Activated CD8-positive, alpha-beta T cell treated with anti-CD3 and anti-CD28 coated beads, Interleukin-2, amount 10 ng/mL, durations not matched to agents 7 days and 5 days (primary cell): ENCODE measurements around the gene BRD4. TPM values are rescaled to one million over a fixed set of nuclear protein-coding genes. Genes with fewer than 3 reads are reported as not detected.

Source experiments
- ATAC-seq: fragments of 150-1000 bp; cut with Tn5 transposase; one replicate; pipeline ENCODE4 v1.10.0; 2021; ENCODE audit warnings: moderate library complexity
- CTCF ChIA-PET: fragments of 350-600 bp; sonication (Branson Sonifier 250); formaldehyde crosslinking; loops from one replicate; lab custom pipeline; 2021; ENCODE audit warnings: antibody characterized with exemption; lab: Charles Lee
- POLR2A ChIA-PET: fragments of 350-600 bp; sonication (Branson Sonifier 250); formaldehyde crosslinking; loops from one replicate; lab custom pipeline; 2021; ENCODE audit warnings: antibody characterized with exemption; lab: Charles Lee
- DNase-seq: peaks from one replicate; pipeline ENCODE4 v3.0.0-alpha.2; 2020
- H3K27ac Mint-ChIP-seq: one replicate; pipeline ENCODE4 v1.8.0; 2021; ENCODE audit warnings: mild to moderate bottlenecking, mixed read lengths
- H3K27me3 Mint-ChIP-seq: one replicate; pipeline ENCODE4 v1.8.0; 2021; ENCODE audit warnings: low read depth, mixed read lengths
- H3K36me3 Mint-ChIP-seq: one replicate; pipeline ENCODE4 v1.8.0; 2021; ENCODE audit warnings: low read depth, mixed read lengths
- H3K4me1 Mint-ChIP-seq: one replicate; pipeline ENCODE4 v1.8.0; 2021; ENCODE audit warnings: low read depth, mixed read lengths
- H3K4me3 Mint-ChIP-seq: one replicate; pipeline ENCODE4 v1.8.0; 2021; ENCODE audit warnings: mild to moderate bottlenecking, mixed read lengths
- H3K9me3 Mint-ChIP-seq: one replicate; pipeline ENCODE4 v1.8.0; 2022; ENCODE audit warnings: mixed read lengths; ENCODE audit not compliant: insufficient read depth
- total RNA-seq, 2 experiments: library from RNA; stranded (reverse); gene quantifications; one replicate each; pipeline ENCODE4 v1.2.3, GENCODE V29; 2021

The BRD4 gene
- total RNA-seq, 2 experiments from 2014 or later, result 102 to 108 TPM

DNA sequence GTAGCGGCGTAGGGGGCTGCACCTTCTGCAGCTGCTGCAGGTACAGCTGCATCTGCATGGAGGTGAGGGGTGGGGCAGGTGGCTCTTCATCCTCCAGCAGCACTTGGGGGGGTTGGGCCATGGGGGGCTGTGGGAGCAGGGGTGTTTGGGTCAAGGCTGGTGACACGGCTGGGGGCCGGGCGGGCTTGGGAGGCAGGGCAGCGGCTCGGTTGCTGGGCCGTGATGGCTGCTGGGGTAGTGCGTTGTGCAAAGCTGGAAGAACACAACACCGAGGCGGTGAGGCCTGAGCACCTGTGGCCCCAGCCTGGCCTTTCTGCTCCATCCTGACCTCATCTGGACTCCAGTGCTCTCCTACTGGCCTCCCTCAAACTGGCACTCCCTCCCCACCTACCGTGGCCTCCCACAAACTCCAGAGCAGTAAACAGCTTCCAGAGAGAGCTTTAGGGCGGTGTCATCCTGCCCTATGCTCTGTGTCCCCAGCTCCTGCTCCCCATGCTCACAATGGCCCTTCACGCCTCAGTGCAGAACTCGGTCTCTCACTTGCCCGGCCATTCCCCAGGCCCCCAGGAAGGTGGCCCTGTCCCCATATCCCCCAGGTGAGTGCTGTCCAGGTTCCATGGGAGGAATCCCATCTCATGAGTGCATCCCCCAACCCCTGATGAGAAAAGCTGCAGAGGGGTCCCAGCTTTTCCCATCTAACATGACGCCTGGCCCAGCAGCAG, 88.9 kb downstream of the BRD4 start:
- Mint-ChIP-seq H3K9me3 (no peaks in the 10 kb centered on the region), H3K36me3 (peaks cover 33% of the 10 kb centered on the region), H3K4me3 (no peak overlapping the region), H3K27me3 (no peaks in the 10 kb centered on the region), H3K4me1 (no peaks in the 10 kb centered on the region), H3K27ac (peak overlapping the region; percentile 37)
- ATAC-seq, result no peak
- no peak for DNase-seq
- POLR2A ChIA-PET, result interaction anchor here (0.6 kb wide), 1 partner anchor 124 kb away, joined by 3 read pairs; no protein-coding TSS in a partner anchor
- CTCF ChIA-PET, result no interaction called here

DNA sequence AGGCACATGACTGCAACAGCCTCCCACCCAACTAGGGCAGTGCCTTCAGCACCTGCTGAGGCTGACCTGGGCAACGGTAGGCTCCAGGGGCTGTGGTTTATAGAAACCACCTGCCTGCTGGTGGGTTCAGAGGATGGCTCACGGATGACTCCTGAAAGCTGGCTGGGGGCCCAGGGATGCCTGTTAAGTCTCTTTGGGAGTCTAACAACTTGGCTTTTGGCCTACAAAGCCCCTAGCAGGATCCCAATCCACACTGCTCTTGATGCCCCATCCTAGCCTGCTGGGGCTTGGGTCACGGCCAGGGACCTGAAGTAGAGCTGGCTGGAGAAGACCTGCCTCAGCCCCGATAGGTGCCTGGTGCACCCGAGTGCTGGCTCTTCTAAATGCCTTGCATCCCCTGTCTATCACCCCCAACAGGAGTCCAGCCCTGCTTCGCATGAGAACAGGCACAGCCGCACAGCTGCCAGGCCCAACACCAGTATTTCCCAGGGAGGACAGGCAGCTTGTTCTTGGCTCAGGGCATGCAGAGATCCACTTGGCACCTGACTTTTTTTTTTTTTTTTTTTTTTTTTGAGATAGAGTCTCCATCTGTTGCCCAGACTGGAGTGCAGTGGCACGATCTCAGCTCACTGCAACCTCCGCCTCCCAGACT, 91.0 kb downstream of the BRD4 start:
- POLR2A ChIA-PET, result interaction anchor here (0.8 kb wide), 1 partner anchor 101 kb away, joined by 3 read pairs; no protein-coding TSS in a partner anchor

DNA sequence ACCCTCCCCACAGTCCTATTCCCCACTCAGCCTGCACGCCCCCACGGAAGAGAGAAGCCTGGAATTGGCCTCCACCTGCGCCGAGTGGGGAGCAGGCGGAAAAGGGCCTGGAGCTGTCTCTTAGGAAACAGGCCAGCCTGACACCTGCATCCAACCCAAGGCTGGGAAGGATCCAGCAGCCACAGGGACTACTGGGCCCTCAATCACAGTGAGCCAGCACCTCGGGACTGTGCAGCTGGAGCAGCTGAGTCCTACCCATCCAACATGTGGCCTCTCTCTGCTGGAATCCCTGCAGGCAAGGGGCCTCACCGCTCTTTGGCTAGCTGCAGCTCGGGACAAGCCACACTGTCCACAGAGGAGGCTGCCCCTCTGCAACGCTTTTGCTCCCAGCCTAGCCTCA, 91.8 kb downstream of the BRD4 start:
- no peaks in the 10 kb centered on the region for H3K27me3 Mint-ChIP-seq
- CTCF ChIA-PET, result no interaction called here
- H3K27ac Mint-ChIP-seq, result no peak overlapping the region
- POLR2A ChIA-PET, result interaction anchor here (0.6 kb wide), 1 partner anchor 11 kb away, joined by 3 read pairs; no protein-coding TSS in a partner anchor
- H3K36me3 Mint-ChIP-seq, result peaks cover 44% of the 10 kb centered on the region
- no peaks in the 10 kb centered on the region for H3K9me3 Mint-ChIP-seq
- ATAC-seq (no peak), DNase-seq (no peak)
- H3K4me1 Mint-ChIP-seq, result no peaks in the 10 kb centered on the region
- H3K4me3 Mint-ChIP-seq, result peak overlapping the region; percentile 10

More for the DNA sequence above, 91.0 kb downstream of the BRD4 start:
- H3K27ac Mint-ChIP-seq, result no peak overlapping the region
- H3K27me3 Mint-ChIP-seq, result no peaks in the 10 kb centered on the region
- peaks cover 38% of the 10 kb centered on the region for H3K36me3 Mint-ChIP-seq
- H3K4me3 Mint-ChIP-seq, result no peak overlapping the region
- DNase-seq, result no peak
- CTCF ChIA-PET, result no interaction called here
- H3K4me1 Mint-ChIP-seq, result no peaks in the 10 kb centered on the region
- no peak for ATAC-seq
- no peaks in the 10 kb centered on the region for H3K9me3 Mint-ChIP-seq

DNA sequence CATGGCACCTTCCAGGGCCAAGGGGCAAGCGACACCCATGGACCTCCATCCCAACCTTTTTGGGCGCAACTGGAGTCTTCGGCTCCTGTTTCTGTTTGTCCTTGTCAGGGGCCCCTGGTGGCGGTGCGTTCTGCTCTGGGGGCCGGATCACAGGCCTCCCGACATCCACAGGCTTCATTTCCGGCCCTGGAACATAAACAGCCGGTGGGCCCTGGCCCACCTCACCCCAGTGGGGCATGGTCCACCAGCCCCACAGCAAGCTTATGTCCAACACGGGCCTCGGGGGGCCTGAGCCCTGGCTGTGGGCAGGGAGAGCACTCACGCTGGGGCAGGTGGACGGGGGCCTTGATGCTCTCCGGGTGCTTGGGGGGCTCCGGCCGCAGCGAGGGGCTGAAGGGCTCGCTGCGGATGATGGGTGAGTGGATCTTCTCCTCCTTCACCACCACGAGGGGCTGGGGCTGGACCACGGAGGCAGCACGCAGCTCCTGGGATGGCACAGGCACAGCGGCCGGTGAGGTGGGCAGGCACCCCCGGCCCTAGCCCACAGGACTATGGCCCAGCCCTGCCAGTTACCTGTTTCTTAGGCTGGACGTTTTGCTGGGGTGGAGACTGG, 92.9 kb downstream of the BRD4 start:
- H3K27me3 Mint-ChIP-seq, result no peaks in the 10 kb centered on the region
- ChIA-PET CTCF (no interaction called here), POLR2A (interaction anchor here (0.6 kb wide), 1 partner anchor 12 kb away, joined by 3 read pairs; no protein-coding TSS in a partner anchor)
- no peak overlapping the region for H3K27ac Mint-ChIP-seq
- ATAC-seq (no peak), DNase-seq (no peak)
- H3K4me3 Mint-ChIP-seq, result no peak overlapping the region
- no peaks in the 10 kb centered on the region for H3K4me1 Mint-ChIP-seq
- peaks cover 39% of the 10 kb centered on the region for H3K36me3 Mint-ChIP-seq
- H3K9me3 Mint-ChIP-seq, result no peaks in the 10 kb centered on the region

DNA sequence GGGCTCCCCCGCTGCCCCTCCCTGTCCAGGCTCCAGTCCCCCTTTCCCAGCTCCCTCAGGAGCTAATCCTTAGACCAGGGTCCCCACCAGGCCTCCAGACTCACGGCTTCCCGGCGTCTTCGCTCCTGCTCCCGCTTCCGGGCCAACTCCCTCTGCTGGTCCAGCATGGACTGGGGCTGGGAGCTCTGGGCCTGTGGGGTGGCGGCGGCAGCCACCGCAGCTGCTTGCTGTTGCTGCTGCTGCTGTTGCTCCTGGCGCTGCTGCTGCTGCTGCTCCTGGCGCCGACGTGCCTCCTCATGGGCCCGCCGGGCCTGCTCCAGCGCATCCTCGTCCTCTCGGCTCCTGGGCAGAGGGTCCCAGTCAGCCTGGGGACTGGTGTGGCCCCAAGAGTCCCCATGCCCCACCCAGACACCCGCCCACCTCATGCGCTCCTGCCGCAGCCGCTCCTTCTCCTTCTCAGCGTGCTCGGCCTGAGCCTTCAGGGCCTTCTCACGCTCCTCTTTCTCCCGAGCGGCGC, 93.6 kb downstream of the BRD4 start:
- Mint-ChIP-seq H3K9me3 (no peaks in the 10 kb centered on the region), H3K36me3 (peaks cover 38% of the 10 kb centered on the region)

DNA sequence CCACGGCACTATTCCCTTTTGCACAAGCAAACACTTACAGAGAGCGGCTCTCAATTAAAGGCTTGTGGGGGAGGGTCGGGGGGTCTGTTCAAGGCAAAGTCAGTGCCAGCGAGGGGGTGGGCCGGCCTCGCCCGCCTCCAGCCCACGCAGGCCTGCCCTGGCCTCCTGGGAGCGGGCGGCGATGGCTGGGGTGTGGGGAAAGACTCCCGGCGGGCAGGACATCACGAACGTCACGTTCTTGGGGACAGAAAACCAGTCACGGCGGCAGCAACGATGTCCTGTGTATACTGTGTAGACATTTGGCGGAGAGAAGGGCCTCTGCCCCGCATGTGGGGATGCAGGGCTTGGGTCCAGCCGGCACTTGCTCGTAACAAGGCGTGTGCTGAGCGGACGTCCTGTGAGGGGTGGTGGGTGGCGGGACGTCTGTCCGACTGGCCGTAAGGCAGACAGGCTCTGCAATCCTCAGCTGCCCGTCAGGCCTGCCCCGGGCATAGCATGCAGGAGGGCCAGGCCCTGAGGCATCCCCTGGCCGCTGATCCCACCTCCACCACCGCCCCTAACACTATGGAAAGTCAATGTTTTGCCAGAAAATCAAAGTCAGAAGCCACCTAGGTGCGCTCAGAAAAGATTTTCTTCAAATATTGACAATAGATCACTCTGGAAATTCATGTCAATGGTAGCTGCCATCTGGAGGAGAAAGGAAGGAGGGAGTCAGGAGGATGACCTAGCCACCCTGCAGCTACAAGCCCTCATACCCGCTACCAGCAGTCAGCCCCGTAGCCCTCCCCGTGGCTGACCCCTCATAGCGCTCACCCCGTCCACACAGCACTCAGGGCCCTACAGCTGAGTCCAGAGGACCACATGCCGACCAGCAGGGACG, 94.3 kb downstream of the BRD4 start:
- ChIA-PET CTCF (no interaction called here), POLR2A (no interaction called here)
- no peak for DNase-seq
- no peak overlapping the region for H3K4me3 Mint-ChIP-seq
- peaks cover 2% of the 10 kb centered on the region for H3K27me3 Mint-ChIP-seq
- H3K9me3 Mint-ChIP-seq, result no peaks in the 10 kb centered on the region
- no peak overlapping the region for H3K27ac Mint-ChIP-seq
- peaks cover 35% of the 10 kb centered on the region for H3K36me3 Mint-ChIP-seq
- no peaks in the 10 kb centered on the region for H3K4me1 Mint-ChIP-seq
- no peak for ATAC-seq

More for the DNA sequence above, 93.6 kb downstream of the BRD4 start:
- H3K4me1 Mint-ChIP-seq, result no peaks in the 10 kb centered on the region
- ATAC-seq, result no peak
- H3K27me3 Mint-ChIP-seq, result peaks cover 2% of the 10 kb centered on the region
- H3K27ac Mint-ChIP-seq, result no peak overlapping the region
- CTCF ChIA-PET, result no interaction called here
- POLR2A ChIA-PET, result no interaction called here
- DNase-seq, result no peak
- no peak overlapping the region for H3K4me3 Mint-ChIP-seq

DNA sequence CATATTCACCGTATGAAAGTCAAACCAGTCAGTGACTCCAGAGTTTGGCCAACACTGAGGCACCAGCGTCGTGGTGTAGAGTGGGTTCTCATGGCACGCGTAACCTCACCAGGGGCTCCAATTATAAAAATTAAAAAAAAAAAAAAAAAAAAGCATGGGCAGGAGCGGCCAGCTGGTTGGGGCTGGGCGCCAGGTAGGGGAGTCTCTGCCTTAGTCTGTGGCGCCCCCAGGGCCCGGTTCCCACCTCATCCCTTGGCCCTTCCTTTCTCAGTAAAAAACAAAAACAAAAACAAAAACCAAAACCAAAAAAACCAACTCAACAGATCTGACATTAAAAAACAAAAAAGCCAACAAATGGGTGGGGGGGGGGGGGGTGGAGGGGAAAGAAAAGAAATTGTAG, 95.5 kb downstream of the BRD4 start:
- Mint-ChIP-seq H3K4me1 (peaks cover 6% of the 10 kb centered on the region), H3K27me3 (peaks cover 9% of the 10 kb centered on the region), H3K9me3 (no peaks in the 10 kb centered on the region), H3K27ac (no peak overlapping the region), H3K36me3 (peaks cover 31% of the 10 kb centered on the region), H3K4me3 (no peak overlapping the region)
- POLR2A ChIA-PET, result no interaction called here
- DNase-seq (no peak), ATAC-seq (no peak)
- CTCF ChIA-PET, result no interaction called here

DNA sequence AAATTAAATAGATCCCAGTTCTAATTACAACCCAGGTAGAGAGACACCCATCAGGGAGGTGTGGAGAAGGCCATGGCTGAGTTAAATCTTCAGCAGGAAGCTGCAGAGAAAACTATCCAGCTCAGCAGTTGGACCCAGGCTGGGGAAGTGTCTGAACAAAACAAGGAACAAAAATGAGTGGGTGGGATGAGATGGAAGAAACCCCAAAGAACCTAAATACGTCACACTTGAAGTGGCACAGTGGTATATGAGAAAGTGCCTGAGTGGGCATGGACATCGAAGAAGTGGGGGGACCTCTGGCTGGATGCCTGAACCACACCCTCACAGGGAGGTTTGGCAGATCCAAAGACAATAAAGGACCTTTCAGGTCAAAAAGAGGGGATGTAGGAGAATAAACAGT, 96.6 kb downstream of the BRD4 start:
- peaks cover 6% of the 10 kb centered on the region for H3K4me1 Mint-ChIP-seq
- ChIA-PET CTCF (interaction anchor here (0.6 kb wide), 1 partner anchor 1664 kb away, joined by 3 read pairs; no protein-coding TSS in a partner anchor), POLR2A (no interaction called here)
- no peaks in the 10 kb centered on the region for H3K9me3 Mint-ChIP-seq
- H3K4me3 Mint-ChIP-seq, result no peak overlapping the region
- peaks cover 16% of the 10 kb centered on the region for H3K27me3 Mint-ChIP-seq
- ATAC-seq (no peak), DNase-seq (no peak)
- peak overlapping the region; percentile 19 for H3K27ac Mint-ChIP-seq
- peaks cover 30% of the 10 kb centered on the region for H3K36me3 Mint-ChIP-seq

DNA sequence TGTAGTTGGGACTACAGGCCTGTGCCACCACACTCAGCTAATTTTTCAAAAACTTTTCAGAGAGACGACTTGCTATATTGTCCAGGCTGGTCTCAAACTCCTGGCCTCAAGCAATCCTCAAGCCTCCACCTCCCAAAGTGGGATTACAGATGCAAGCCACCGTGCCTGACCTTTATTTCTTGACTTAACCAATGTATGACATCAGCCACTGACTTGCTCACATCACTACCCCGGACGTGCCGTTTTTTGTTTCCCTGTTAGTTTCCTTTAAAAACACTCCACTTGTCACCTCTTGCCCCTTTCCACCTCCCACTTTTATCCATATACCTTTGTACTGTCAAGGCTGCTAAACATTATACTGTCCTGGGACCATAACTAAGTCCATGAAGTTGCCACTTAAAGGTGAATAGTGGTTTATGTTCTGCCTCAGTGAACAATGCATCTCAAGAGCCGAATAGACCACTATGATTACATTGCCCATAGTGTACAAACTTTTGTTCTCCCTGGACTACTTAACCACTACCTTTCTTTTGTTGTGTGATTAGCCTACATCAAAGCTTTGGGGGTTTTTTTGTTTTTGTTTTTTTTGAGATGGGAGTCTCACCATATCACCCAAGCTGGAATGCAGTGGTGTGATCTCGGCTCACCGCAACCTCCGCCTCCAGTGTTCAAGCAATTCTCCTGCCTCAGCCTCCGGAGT, 97.8 kb downstream of the BRD4 start:
- POLR2A ChIA-PET, result no interaction called here

DNA sequence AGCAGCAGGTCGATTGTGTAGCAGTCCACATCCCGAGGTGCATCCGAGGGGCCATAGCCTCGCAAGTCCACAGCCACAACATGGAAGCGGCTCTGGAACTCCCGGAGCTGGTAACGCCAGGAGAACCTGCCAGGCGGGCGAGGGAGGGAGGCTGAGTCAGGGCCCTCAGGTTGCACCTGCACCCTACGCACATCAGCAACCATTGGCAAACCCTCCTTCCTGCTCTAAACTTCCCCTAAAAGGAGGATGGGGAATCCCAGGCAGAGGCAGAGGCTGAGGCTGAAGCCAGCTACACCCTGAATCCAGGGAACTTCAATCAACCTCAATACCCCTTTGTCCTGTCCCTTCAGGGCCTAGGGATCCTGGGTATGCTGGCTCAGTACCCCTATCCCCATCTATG, 101.1 kb downstream of the BRD4 start:
- Mint-ChIP-seq H3K27ac (no peak overlapping the region), H3K4me1 (peaks cover 6% of the 10 kb centered on the region), H3K4me3 (no peak overlapping the region), H3K27me3 (peaks cover 19% of the 10 kb centered on the region), H3K9me3 (no peaks in the 10 kb centered on the region), H3K36me3 (peaks cover 12% of the 10 kb centered on the region)
- no peak for DNase-seq
- ChIA-PET POLR2A (no interaction called here), CTCF (interaction anchor here (1.8 kb wide), 1 partner anchor 19 kb away, joined by 9 read pairs; no protein-coding TSS in a partner anchor)
- no peak for ATAC-seq

More for the DNA sequence above, 97.8 kb downstream of the BRD4 start:
- Mint-ChIP-seq H3K27me3 (peaks cover 19% of the 10 kb centered on the region), H3K36me3 (peaks cover 26% of the 10 kb centered on the region), H3K4me3 (no peak overlapping the region), H3K9me3 (no peaks in the 10 kb centered on the region), H3K27ac (no peak overlapping the region), H3K4me1 (peaks cover 6% of the 10 kb centered on the region)
- DNase-seq (no peak), ATAC-seq (no peak)
- CTCF ChIA-PET, result no interaction called here

DNA sequence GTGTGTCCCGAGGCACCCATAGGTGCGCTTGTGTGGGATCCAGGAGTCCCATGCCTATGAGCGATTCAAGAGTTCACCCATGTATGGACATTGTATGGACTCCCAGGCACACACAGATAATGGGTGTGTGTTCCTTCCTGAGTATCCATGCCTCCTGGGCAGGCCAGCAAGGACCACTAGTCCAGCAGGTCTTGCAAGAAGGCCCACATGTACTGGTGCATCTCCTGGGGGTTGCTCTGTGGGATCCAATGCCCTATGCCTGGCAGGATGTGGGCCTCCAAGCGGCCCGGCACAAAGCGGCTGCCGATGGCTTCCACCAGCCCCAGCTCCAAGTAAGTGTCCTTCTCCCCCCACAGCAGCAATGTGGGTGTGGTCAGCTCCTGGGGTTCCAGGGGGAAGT, 105.1 kb downstream of the BRD4 start:
- DNase-seq (no peak), ATAC-seq (no peak)
- Mint-ChIP-seq H3K4me1 (peaks cover 15% of the 10 kb centered on the region), H3K36me3 (no peaks in the 10 kb centered on the region), H3K4me3 (no peak overlapping the region), H3K27ac (no peak overlapping the region), H3K9me3 (no peaks in the 10 kb centered on the region), H3K27me3 (peaks cover 27% of the 10 kb centered on the region)
- ChIA-PET CTCF (no interaction called here), POLR2A (no interaction called here)
